Mammary epithelial cell (primary cell): Measurements from ENCODE around the gene PDE7B.

Source experiments
- EZH2 ChIP-seq: IDR thresholded peaks from 2 replicates; pipeline ENCODE4 v1.6.1; 2012; ENCODE audit warnings: low read length, inconsistent platforms, borderline replicate concordance
- TF ChIP-seq, protein P1 (sequence below), 2 donors: IDR thresholded peaks in 1 of 2; conservative IDR thresholded peaks in 1 of 2; 2 replicates each; pipeline ENCODE4 v1.5.1; 2011 to 2012; ENCODE audit warnings: inconsistent platforms in 2 of 2, low read length in 2 of 2, mild to moderate bottlenecking in 2 of 2, control low read depth in 1 of 2, low read depth in 1 of 2; ENCODE audit not compliant: insufficient read depth in 1 of 2; ENCODE audit errors: extremely low read depth in 1 of 2

DNA sequence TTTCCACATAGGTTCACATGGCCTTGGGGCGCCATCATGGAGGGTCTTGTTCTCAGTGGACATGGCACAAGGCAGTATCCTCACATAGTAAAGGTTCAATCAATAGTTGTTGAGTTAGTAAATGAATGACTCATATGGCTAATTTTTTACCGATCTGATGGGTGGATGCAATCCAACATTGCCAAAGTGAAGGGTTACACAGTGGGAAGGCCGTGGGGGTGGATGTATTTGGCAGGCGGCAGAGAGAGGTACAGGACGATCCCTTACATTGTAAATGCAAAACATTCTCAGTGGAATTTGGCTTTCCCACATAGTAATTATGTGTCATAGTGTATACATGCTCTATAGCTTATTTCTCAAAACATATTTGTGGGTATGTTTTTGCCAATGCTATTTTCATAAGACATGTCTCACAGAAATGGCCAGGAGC lies 21.0 kb upstream of the PDE7B start:
- TF ChIP-seq, protein P1, sequence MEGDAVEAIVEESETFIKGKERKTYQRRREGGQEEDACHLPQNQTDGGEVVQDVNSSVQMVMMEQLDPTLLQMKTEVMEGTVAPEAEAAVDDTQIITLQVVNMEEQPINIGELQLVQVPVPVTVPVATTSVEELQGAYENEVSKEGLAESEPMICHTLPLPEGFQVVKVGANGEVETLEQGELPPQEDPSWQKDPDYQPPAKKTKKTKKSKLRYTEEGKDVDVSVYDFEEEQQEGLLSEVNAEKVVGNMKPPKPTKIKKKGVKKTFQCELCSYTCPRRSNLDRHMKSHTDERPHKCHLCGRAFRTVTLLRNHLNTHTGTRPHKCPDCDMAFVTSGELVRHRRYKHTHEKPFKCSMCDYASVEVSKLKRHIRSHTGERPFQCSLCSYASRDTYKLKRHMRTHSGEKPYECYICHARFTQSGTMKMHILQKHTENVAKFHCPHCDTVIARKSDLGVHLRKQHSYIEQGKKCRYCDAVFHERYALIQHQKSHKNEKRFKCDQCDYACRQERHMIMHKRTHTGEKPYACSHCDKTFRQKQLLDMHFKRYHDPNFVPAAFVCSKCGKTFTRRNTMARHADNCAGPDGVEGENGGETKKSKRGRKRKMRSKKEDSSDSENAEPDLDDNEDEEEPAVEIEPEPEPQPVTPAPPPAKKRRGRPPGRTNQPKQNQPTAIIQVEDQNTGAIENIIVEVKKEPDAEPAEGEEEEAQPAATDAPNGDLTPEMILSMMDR (conservative IDR thresholded peaks at IDR 0.05 in 1 of 2, IDR thresholded peaks at IDR 0.05 in 1 of 2; ENCODE audit: extremely low read depth in 1 of 2, insufficient read depth in 1 of 2, low read depth in 1 of 2, low read length in 2 of 2) = no peak
- TF ChIP-seq EZH2 = no peak
